Activated T-helper 1 cell treated with anti-CD3 and anti-CD28 coated beads, Interleukin-2, amount 50 U/mL, for 16 hours (primary cell): ENCODE results near the gene CDK14.
"Not testable (repeated sequence)": the region's sequence is repeated elsewhere in the genome, so short reads cannot be mapped to it uniquely, and the experiment has no call there.

Experiments used
- DNase-seq, 2 donors: peaks; one replicate each; pipeline ENCODE4 v3.0.0-alpha.2; 2020; ENCODE audit warnings: low read depth in 1 of 2, low spot score in 1 of 2

Gene CDK14

GRCh38 chr7:91137153-91137787, 541.1 kb downstream of the CDK14 start:
- no peak for DNase-seq

- DNase-seq = no peak
Measured at GRCh38 chr7:91137788-91138368, 541.8 kb downstream of the CDK14 start.

- DNase-seq = no peak
Measured at GRCh38 chr7:91140286-91140685, 544.2 kb downstream of the CDK14 start.

GRCh38 chr7:91140982-91141381, 544.9 kb downstream of the CDK14 start:
- no peak for DNase-seq

- no peak for DNase-seq
Measured at GRCh38 chr7:91142743-91143142, 546.6 kb downstream of the CDK14 start.

GRCh38 chr7:91149341-91150246, 553.5 kb downstream of the CDK14 start:
- DNase-seq = no peak

- DNase-seq = no peak
Measured at GRCh38 chr7:91151916-91152315, 555.8 kb downstream of the CDK14 start.

GRCh38 chr7:91156316-91157185, 560.4 kb downstream of the CDK14 start:
- no peak for DNase-seq

- DNase-seq = no peak
Measured at GRCh38 chr7:91157579-91158320, 561.6 kb downstream of the CDK14 start.

- no peak for DNase-seq
Measured at GRCh38 chr7:91162436-91162835, 566.3 kb downstream of the CDK14 start.

- DNase-seq = no peak
Measured at GRCh38 chr7:91164506-91164905, 568.4 kb downstream of the CDK14 start.

GRCh38 chr7:91165006-91165845, 569.1 kb downstream of the CDK14 start:
- no peak for DNase-seq

- DNase-seq = no peak
Measured at GRCh38 chr7:91165846-91166230, 569.7 kb downstream of the CDK14 start.

GRCh38 chr7:91168871-91169829, 573.0 kb downstream of the CDK14 start:
- no peak for DNase-seq

GRCh38 chr7:91169830-91170191, 573.7 kb downstream of the CDK14 start:
- DNase-seq = no peak

GRCh38 chr7:91173265-91173664, 577.1 kb downstream of the CDK14 start:
- not testable (repeated sequence) for DNase-seq

GRCh38 chr7:91180746-91181145, 584.6 kb downstream of the CDK14 start:
- DNase-seq = no peak

- no peak for DNase-seq
Measured at GRCh38 chr7:91181949-91182348, 585.8 kb downstream of the CDK14 start.
